Measurements from ENCODE around the gene TRPV5. TPM values are rescaled to one million over a fixed set of nuclear protein-coding genes. Genes with fewer than 3 reads are reported as not detected.

Gene TRPV5
- total and polyA plus RNA-seq, 2 of the 8 experiments (the other 6 are each of a cell fraction or from before 2014, with no cell fraction given) = 0.03 TPM; not detected in 1

- TF ChIP-seq RFX5 (IDR thresholded peaks at IDR 0.05; ENCODE audit: borderline replicate concordance, low read depth, low read length) (no peak), NRF1 (IDR thresholded peaks at IDR 0.05; ENCODE audit: low read depth, low read length) (no peak), SP4 (IDR thresholded peaks at IDR 0.05; ENCODE audit: low read length) (no peak), CHD7 (IDR thresholded peaks at IDR 0.05; ENCODE audit: insufficient replicate concordance, low read length) (no peak), MAX (IDR thresholded peaks at IDR 0.05) (no peak), BACH1 (IDR thresholded peaks at IDR 0.05; ENCODE audit: low read length) (no peak)
These were observed 46.7 kb downstream of the TRPV5 start (continued) for GRCh38 chr7:142886866-142887265.

Data from H1 (cell line).